ENCODE data around the gene ADNP2.

DNA sequence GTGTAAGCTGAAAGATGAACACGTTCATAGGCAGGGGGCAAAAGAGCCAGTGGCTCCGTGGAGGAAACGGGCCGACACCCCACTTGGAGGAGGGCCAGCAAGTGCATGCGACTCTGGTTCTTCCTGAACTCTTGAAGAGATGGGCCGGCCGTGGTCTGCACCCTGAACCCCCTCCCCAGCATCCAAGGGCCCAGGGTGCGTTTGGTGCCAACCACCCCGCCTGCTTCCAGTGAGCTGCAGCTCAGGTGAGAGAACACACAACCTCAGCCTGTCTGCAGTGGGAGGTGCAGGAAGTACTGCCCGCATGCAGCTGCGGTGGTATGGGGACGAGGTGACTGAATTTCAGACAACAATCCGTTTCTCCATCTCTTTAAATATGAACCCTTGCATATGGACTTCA lies 58.9 kb downstream of the ADNP2 start:
- no peak for TF ChIP-seq ZNF596 (tag by site-specific recombination; IDR thresholded peaks at IDR 0.05)
- no peak for TF ChIP-seq HOXA7 (CRISPR knock-in tag; IDR thresholded peaks at IDR 0.05; ENCODE audit: borderline replicate concordance)
- TF ChIP-seq ZNF302 (tag by site-specific recombination; IDR thresholded peaks at IDR 0.05; ENCODE audit: low read depth) = no peak
- TF ChIP-seq, protein P1, sequence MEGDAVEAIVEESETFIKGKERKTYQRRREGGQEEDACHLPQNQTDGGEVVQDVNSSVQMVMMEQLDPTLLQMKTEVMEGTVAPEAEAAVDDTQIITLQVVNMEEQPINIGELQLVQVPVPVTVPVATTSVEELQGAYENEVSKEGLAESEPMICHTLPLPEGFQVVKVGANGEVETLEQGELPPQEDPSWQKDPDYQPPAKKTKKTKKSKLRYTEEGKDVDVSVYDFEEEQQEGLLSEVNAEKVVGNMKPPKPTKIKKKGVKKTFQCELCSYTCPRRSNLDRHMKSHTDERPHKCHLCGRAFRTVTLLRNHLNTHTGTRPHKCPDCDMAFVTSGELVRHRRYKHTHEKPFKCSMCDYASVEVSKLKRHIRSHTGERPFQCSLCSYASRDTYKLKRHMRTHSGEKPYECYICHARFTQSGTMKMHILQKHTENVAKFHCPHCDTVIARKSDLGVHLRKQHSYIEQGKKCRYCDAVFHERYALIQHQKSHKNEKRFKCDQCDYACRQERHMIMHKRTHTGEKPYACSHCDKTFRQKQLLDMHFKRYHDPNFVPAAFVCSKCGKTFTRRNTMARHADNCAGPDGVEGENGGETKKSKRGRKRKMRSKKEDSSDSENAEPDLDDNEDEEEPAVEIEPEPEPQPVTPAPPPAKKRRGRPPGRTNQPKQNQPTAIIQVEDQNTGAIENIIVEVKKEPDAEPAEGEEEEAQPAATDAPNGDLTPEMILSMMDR (tag by site-specific recombination; IDR thresholded peaks at IDR 0.05) = no peak
- no peak for TF ChIP-seq ZNF140 (tag by site-specific recombination; IDR thresholded peaks at IDR 0.05)
- TF ChIP-seq ZNF23 (tag by site-specific recombination; IDR thresholded peaks at IDR 0.05; ENCODE audit: borderline replicate concordance) = no peak
- no peak for TF ChIP-seq ZBTB21 (tag by site-specific recombination; IDR thresholded peaks at IDR 0.05)
- no peak for TF ChIP-seq ZNF211 (tag by site-specific recombination; IDR thresholded peaks at IDR 0.05; ENCODE audit: low read depth)
- no peak for TF ChIP-seq YY1 (tag by site-specific recombination; IDR thresholded peaks at IDR 0.05)
- no peak for TF ChIP-seq ZNF624 (tag by site-specific recombination; IDR thresholded peaks at IDR 0.05)

Data from HEK293 (cell line).